GM12872 (cell line): ENCODE results near the gene DLGAP5.

Experiments used
- TF ChIP-seq, protein P1 (sequence below): IDR thresholded peaks from 3 replicates; pipeline ENCODE4 v1.5.1; 2011; ENCODE audit warnings: low read depth, mild to moderate bottlenecking, low read length, moderate library complexity; ENCODE audit not compliant: insufficient read depth

Gene DLGAP5

DNA sequence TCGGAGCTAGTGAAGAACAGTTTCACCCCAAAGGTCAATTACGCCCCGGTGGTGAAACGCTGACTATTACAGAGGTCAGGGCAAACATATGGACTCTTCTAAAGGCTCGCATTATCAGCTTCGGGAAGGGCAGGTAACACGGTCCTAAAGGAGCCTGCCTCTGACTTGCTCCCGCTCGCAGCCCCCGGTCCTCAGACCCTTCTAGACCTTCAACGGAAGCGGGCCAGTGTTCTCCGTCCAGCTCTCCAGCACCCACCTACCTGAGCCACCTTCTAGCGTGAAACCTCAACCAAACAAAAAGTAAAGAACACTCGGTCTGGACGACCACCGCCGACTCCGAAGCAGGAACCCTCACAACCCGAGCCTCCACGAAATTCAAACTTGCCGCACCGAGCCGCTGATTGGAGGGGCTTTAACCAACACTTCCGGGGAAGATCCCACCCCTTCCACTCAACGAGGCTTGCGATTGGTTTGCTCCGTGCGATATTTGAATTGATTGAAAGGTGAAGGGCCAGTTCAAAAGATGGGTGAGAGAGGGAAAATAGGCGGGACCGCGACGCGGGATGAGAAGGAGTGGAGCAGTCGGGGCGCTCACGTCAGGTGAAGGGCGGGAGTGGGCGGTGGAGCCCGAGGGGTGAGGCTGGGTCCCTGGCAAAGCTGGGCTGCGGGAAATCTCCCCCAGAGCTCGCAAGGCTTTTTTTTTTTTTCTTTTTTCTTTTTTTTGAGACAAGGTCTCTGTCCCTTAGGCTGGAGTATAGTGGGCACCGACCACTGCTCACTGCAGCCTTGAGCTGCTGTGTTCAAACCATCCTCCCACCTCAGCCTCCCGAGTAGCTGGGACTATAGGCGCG is at the start of gene DLGAP5:
Gene DLGAP5, minus strand, starts transcription at position 383 of the 851 bp plus-strand sequence. CDS start 2,406 bp downstream, outside the sequence.
- TF ChIP-seq, protein P1, sequence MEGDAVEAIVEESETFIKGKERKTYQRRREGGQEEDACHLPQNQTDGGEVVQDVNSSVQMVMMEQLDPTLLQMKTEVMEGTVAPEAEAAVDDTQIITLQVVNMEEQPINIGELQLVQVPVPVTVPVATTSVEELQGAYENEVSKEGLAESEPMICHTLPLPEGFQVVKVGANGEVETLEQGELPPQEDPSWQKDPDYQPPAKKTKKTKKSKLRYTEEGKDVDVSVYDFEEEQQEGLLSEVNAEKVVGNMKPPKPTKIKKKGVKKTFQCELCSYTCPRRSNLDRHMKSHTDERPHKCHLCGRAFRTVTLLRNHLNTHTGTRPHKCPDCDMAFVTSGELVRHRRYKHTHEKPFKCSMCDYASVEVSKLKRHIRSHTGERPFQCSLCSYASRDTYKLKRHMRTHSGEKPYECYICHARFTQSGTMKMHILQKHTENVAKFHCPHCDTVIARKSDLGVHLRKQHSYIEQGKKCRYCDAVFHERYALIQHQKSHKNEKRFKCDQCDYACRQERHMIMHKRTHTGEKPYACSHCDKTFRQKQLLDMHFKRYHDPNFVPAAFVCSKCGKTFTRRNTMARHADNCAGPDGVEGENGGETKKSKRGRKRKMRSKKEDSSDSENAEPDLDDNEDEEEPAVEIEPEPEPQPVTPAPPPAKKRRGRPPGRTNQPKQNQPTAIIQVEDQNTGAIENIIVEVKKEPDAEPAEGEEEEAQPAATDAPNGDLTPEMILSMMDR: no peak

- TF ChIP-seq, protein P1: no peak
Observed at GRCh38 chr14:55240526-55241178, 49.3 kb upstream of the DLGAP5 start.

GRCh38 chr14:55239320-55239719 is 47.9 kb upstream of the DLGAP5 start:
- TF ChIP-seq, protein P1: no peak

- TF ChIP-seq, protein P1: no peak
Observed at GRCh38 chr14:55238019-55238680, 46.8 kb upstream of the DLGAP5 start.

DNA sequence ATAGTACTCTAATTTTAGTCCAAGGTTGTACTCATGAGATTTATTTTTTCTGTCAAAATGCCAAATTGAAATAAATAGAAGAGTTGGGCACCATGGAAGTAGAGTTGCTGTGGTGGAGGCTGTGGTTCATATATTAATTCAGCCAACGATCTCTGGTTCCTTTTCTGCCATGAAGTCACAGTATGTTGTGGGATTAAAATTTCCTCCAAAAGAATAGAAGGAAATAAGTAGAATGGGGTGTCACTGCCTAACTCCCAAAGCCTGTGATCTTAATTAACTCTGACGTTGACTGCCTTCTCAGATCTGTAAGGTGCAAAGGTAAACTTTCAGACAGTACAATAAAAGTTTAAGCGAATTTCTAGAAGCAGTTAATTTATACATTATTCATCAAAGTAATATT is 42.2 kb upstream of the DLGAP5 start:
- TF ChIP-seq, protein P1: no peak

DNA sequence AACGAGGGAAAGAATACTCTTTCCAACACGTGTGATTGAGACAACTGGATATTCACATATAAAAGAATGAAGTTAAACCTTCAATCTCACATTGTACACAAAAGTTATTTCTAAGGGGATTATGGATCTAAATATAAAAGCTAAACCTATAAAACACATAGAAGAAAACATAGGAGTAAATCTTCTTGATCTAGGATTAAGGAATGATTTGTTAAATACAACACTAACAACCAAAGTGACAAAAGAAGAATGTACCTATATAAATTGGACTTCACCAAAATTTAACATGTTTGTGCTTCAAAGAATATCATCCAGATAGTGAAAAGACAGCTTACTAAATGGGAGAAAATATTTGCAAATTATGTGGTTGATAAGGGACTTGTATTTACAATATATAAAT is 36.9 kb upstream of the DLGAP5 start:
- TF ChIP-seq, protein P1: no peak

DNA sequence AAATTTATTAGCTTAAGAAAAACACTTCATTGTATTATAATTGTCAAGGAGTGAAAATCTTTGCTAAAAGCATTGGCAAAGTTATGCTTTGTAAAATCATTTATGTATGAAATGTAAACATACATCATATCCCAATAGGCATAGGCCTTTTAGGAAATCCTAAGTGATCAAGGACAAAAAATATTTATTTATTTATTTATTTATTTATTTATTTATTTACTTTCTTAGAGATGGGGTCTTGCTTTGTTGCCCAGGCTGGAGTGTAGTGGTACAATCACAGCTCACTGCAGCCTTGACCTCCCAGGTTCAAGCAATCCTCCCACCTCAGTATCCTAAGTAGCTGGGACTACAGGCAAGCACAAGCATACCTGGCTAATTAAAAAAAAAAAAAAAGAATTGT is 32.0 kb upstream of the DLGAP5 start:
- TF ChIP-seq, protein P1: no peak
